ENCODE data around the gene GPR171. TPM values are rescaled to one million over a fixed set of nuclear protein-coding genes. Genes with fewer than 3 reads are reported as not detected.

The GPR171 gene
- total RNA-seq, 1 experiment from 2014 or later = not detected

DNA sequence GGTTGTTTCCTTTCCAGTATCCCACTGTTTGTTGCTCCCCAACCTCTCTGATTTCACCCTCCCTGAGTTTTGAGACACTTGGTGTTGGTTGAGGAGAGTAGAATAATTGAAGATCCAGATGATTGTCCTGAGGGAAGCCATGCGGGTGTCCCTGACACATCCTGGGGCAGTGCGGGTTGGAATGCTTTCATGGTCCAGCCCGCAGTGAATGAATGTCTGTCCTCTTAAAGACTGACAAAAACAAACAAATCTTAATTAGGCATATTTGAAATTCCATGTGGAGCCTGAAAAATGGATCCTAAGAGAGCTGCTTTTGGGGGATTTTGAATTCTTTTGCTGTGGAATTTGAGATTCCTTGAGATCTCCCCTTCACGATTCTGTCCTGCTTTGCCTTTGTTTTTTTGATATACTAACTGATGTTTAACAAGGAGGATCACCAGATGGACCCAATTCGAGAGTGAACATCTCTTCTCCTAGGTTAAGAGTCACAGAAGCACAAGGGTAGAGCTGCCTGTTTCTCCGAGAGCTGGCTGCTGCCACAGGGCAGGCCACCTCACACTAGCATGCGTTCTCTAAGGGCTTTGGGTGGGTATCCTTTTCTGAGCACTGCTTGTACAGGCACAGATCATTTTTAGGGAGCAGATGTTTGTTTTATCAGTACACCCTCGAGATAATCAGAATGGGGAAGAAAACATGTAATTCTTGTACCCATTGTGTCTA lies 47.4 kb downstream of the GPR171 start:
- intact Hi-C loops (cut with micrococcal nuclease) = no loop called here
- Mint-ChIP-seq H3K9me3 (ENCODE audit: unreplicated experiment) (no peaks in the 10 kb centered on the region), H3K27ac (ENCODE audit: low read depth, unreplicated experiment) (no peak overlapping the region), H3K4me1 (ENCODE audit: insufficient read depth, unreplicated experiment) (no peaks in the 10 kb centered on the region), H3K36me3 (ENCODE audit: insufficient read depth, unreplicated experiment) (no peaks in the 10 kb centered on the region), H3K4me3 (ENCODE audit: unreplicated experiment) (no peak overlapping the region), H3K27me3 (ENCODE audit: insufficient read depth, unreplicated experiment) (no peaks in the 10 kb centered on the region)
- no peak for DNase-seq (ENCODE audit: unreplicated experiment)
- TF ChIP-seq, protein P1, sequence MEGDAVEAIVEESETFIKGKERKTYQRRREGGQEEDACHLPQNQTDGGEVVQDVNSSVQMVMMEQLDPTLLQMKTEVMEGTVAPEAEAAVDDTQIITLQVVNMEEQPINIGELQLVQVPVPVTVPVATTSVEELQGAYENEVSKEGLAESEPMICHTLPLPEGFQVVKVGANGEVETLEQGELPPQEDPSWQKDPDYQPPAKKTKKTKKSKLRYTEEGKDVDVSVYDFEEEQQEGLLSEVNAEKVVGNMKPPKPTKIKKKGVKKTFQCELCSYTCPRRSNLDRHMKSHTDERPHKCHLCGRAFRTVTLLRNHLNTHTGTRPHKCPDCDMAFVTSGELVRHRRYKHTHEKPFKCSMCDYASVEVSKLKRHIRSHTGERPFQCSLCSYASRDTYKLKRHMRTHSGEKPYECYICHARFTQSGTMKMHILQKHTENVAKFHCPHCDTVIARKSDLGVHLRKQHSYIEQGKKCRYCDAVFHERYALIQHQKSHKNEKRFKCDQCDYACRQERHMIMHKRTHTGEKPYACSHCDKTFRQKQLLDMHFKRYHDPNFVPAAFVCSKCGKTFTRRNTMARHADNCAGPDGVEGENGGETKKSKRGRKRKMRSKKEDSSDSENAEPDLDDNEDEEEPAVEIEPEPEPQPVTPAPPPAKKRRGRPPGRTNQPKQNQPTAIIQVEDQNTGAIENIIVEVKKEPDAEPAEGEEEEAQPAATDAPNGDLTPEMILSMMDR (IDR thresholded peaks at IDR 0.05; ENCODE audit: unreplicated experiment) = no peak
- no TSS peak for BruUV-seq (replicated peaks)
- POLR2A ChIA-PET = no interaction called here
- CTCF ChIA-PET = interaction anchor here (0.5 to 2.0 kb wide), 19 partner anchors 8 to 630 kb away, joined by 3 to 17 read pairs (median 4); no protein-coding TSS in a partner anchor

DNA sequence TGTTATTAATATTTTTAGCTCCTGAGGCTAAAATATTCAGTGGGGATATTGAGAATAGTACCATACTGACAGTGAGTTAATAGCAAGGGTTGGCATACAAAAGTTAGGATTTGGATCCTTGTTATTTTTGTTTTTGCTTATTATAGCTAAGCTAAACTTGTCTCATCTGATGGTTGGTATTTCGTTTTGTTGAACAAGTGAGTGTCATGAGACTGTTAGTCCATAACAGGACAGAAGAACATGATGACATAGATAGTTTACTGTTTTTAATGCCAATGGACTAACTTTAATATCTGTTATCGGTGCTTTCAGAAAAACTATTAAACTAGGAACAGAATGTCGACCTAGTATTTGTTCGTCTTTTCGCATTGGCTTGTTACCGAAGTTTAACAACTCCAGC lies 48.5 kb downstream of the GPR171 start:
- no peak overlapping the region for H3K27ac Mint-ChIP-seq (ENCODE audit: low read depth, unreplicated experiment)
- ChIA-PET CTCF (interaction anchor here (0.6 to 0.7 kb wide), 2 partner anchors 173 to 763 kb away, joined by 3 to 6 read pairs; no protein-coding TSS in a partner anchor), POLR2A (no interaction called here)
- TF ChIP-seq, protein P1 (IDR thresholded peaks at IDR 0.05; ENCODE audit: unreplicated experiment) = no peak
- H3K4me3 Mint-ChIP-seq (ENCODE audit: unreplicated experiment) = no peak overlapping the region
- H3K9me3 Mint-ChIP-seq (ENCODE audit: unreplicated experiment) = no peaks in the 10 kb centered on the region
- no peak for DNase-seq (ENCODE audit: unreplicated experiment)
- H3K4me1 Mint-ChIP-seq (ENCODE audit: insufficient read depth, unreplicated experiment) = no peaks in the 10 kb centered on the region
- H3K27me3 Mint-ChIP-seq (ENCODE audit: insufficient read depth, unreplicated experiment) = no peaks in the 10 kb centered on the region
- no peaks in the 10 kb centered on the region for H3K36me3 Mint-ChIP-seq (ENCODE audit: insufficient read depth, unreplicated experiment)
- intact Hi-C loops (cut with micrococcal nuclease) = no loop called here
- BruUV-seq (replicated peaks) = no TSS peak

DNA sequence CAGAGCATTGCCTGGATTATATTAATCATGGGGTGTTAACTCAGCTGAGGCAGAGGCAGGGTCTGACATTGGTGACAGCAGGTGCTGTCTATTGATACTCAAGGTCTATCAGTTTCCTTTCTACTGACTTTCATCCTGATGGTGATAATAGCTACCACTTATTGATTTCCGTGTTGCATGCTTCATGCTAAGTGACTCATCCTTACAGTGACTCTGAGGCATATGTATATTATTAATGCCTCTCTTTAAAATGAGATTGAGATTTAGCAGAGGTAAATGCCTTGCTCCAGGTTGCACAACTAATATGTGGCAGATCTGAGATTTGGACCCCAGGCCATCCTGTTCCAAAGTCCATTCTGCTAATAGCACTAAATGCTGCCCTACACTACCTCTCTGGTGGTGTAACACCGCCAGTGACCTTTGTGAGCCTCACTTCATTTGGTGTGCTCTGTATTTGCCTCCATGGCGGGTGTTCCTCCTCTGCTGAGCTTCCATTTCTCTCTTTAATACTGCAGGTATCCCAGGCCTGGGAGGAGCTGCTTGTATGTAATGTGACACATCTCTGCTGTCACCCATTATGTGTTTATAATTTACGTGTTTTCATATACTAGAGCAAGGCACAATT lies 50.4 kb downstream of the GPR171 start:
- no peaks in the 10 kb centered on the region for H3K9me3 Mint-ChIP-seq (ENCODE audit: unreplicated experiment)
- TF ChIP-seq, protein P1 (IDR thresholded peaks at IDR 0.05; ENCODE audit: unreplicated experiment) = no peak
- ChIA-PET POLR2A (interaction anchor here (0.6 kb wide), 1 partner anchor 393 kb away, joined by 3 read pairs; no protein-coding TSS in a partner anchor), CTCF (interaction anchor here (0.6 to 1.8 kb wide), 6 partner anchors 16 to 316 kb away, joined by 3 to 9 read pairs (median 6); no protein-coding TSS in a partner anchor)
- H3K27ac Mint-ChIP-seq (ENCODE audit: low read depth, unreplicated experiment) = no peak overlapping the region
- H3K36me3 Mint-ChIP-seq (ENCODE audit: insufficient read depth, unreplicated experiment) = no peaks in the 10 kb centered on the region
- H3K27me3 Mint-ChIP-seq (ENCODE audit: insufficient read depth, unreplicated experiment) = no peaks in the 10 kb centered on the region
- no peak for DNase-seq (ENCODE audit: unreplicated experiment)
- no TSS peak for BruUV-seq (replicated peaks)
- H3K4me1 Mint-ChIP-seq (ENCODE audit: insufficient read depth, unreplicated experiment) = no peaks in the 10 kb centered on the region
- H3K4me3 Mint-ChIP-seq (ENCODE audit: unreplicated experiment) = no peak overlapping the region
- intact Hi-C loops (cut with micrococcal nuclease) = no loop called here

Other genes with a start within 250 kb of the GPR171 start
- gene CLRN1, start 230.5 kb downstream of the GPR171 start, total RNA-seq (2022) = not detected in 2 replicates
- gene MED12L, start 117.6 kb downstream of the GPR171 start, total RNA-seq (2022) = 0.47 and 1.3 TPM in 2 replicates
- gene P2RY14, start 75.3 kb upstream of the GPR171 start, total RNA-seq (2022) = not detected in 2 replicates
- 41.9 and 51.8 TPM in 2 replicates for gene GPR87, start 113.6 kb upstream of the GPR171 start, total RNA-seq (2022)
- gene P2RY13, start 126.3 kb upstream of the GPR171 start, total RNA-seq (2022) = not detected in 2 replicates
- gene P2RY12, start 181.5 kb upstream of the GPR171 start, total RNA-seq (2022) = not detected in 2 replicates